Thyroid gland (tissue), 4 donors: Measurements from ENCODE around the gene GRB10. TPM values are rescaled to one million over a fixed set of nuclear protein-coding genes. Genes with fewer than 3 reads are reported as not detected.

Source experiments
- DNase-seq, 2 donors: peaks; one replicate each; pipeline ENCODE4 v3.0.0-alpha.2; 2019
- H3K27ac ChIP-seq, 3 donors: fragments of 200-600 bp; sonication (generic); 1 replicate in 2 of 3; 2 replicates in 1 of 3; pipeline ENCODE4 v1.5.1; 2016 to 2019; ENCODE audit warnings: mild to moderate bottlenecking in 1 of 3, moderate library complexity in 1 of 3
- H3K27me3 ChIP-seq: fragments of 200-600 bp; sonication (generic); one replicate; pipeline ENCODE4 v1.5.1; 2019
- H3K36me3 ChIP-seq, 2 donors: fragments of 200-600 bp; sonication (generic); one replicate each; pipeline ENCODE4 v1.5.1; 2016 to 2019
- H3K4me1 ChIP-seq, 2 donors: fragments of 200-600 bp; sonication (generic); one replicate each; pipeline ENCODE4 v1.5.1; 2017 to 2019
- H3K4me3 ChIP-seq, 3 donors: fragments of 200-600 bp; sonication (generic); replicated peaks in 1 of 3; 1 replicate in 2 of 3; 2 replicates in 1 of 3; pipeline ENCODE4 v1.5.1; 2016; ENCODE audit warnings: mild to moderate bottlenecking in 1 of 3
- H3K9me3 ChIP-seq: fragments of 200-600 bp; sonication (generic); one replicate; pipeline ENCODE4 v1.5.1; 2017
- POLR2A ChIP-seq, 2 donors: fragments of 450-650 bp; IDR thresholded peaks; one replicate each; pipeline ENCODE4 v1.6.1; 2017; ENCODE audit warnings: antibody characterized with exemption in 2 of 2, mild to moderate bottlenecking in 2 of 2, moderate library complexity in 1 of 2
- WGBS, 2 donors: methylation state at CpG; one replicate each; pipeline ENCODE4 v1.1.5; 2017; 5-methylcytosine and 5-hydroxymethylcytosine counted together
- intact Hi-C: fragments of 100-400 bp; cut with DNase I; formaldehyde crosslinking; loops from one replicate; pipeline ENCODE4 v1.15.1; 2023
- total RNA-seq, 4 donors: library from RNA; depleted of rRNA; stranded (reverse); fragments of >200 nt; gene quantifications; one replicate each; pipeline ENCODE4 v1.2.3, GENCODE V29; 2016
- TF ChIP-seq, protein P1 (sequence below), 6 experiments: fragments of 200-600 bp in 3 of 6; fragments of 450-650 bp in 3 of 6; sonication (generic) in 3 of 6; IDR thresholded peaks; one replicate each; pipeline ENCODE4 v1.5.1; 2016 to 2019; ENCODE audit warnings: antibody characterized with exemption in 6 of 6, mild to moderate bottlenecking in 2 of 6, inconsistent platforms in 1 of 6, moderate library complexity in 1 of 6

Gene GRB10
- total RNA-seq, 4 donors from 2014 or later: 21.3 to 99.2 (median 39.6) TPM

DNA sequence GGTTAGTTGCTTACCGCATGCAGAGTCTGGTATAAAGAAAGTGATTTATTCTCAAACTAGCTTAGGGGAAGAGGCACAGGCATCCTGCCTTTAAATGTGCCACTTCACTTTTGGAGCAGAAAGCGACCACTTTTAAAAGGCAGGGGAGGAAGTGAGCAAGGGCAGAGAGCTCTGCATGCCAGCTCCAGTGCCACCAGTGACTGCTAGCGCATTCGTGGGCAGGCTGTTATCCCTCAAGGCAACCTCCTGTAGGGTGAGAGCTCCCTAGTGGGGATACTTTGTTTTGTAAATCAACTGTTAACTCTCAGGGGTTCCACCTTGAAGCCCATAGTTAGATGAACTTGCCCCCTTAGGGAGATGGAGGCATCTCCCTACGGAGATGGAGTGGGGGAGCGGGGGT lies 29.4 kb upstream of the GRB10 start:
- intact Hi-C loops: no loop called here
- Histone ChIP-seq H3K4me3 (no peak overlapping the region), H3K36me3 (no peaks in the 10 kb centered on the region), H3K27ac (no peak overlapping the region), H3K27me3 (no peaks in the 10 kb centered on the region), H3K4me1 (peaks cover 4 to 13% of the 10 kb centered on the region in 2 donors), H3K9me3 (no peaks in the 10 kb centered on the region)
- TF ChIP-seq, protein P1, sequence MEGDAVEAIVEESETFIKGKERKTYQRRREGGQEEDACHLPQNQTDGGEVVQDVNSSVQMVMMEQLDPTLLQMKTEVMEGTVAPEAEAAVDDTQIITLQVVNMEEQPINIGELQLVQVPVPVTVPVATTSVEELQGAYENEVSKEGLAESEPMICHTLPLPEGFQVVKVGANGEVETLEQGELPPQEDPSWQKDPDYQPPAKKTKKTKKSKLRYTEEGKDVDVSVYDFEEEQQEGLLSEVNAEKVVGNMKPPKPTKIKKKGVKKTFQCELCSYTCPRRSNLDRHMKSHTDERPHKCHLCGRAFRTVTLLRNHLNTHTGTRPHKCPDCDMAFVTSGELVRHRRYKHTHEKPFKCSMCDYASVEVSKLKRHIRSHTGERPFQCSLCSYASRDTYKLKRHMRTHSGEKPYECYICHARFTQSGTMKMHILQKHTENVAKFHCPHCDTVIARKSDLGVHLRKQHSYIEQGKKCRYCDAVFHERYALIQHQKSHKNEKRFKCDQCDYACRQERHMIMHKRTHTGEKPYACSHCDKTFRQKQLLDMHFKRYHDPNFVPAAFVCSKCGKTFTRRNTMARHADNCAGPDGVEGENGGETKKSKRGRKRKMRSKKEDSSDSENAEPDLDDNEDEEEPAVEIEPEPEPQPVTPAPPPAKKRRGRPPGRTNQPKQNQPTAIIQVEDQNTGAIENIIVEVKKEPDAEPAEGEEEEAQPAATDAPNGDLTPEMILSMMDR (IDR thresholded peaks at IDR 0.05): no peak
- no peak for TF ChIP-seq POLR2A (IDR thresholded peaks at IDR 0.05)
- 71 to 83% methylated on average over 6 of the region's 6 CpGs for WGBS, 2 donors
- no peak for DNase-seq

DNA sequence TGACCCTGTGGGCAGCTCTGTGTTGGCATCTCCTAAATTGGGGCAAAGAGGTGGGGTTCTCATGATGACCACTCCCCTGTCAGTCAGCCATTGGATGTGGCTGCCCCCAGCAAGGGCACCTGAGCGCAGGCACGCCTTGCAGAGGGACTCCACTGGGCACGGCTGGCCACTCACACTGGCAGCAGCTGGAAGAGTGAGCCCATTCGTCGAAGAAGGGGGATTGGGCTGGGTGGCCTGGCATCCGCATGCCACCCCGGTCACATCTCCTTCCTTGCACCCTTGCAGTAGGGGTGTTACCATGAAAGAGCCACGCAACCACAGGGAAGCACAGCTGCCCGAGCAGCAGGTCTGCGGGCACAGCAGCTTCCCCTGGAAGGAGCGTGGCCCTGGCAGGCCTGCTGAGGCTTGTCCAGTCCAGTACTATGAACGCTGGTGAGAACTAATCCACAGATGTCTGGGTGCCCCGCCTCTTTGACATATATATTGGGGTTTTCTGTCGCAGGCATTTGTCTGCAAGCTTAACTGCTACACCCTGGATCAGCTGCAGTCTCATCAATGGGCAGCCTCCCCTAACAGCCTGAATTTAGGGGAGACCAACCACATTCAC lies 25.7 kb upstream of the GRB10 start:
- no peaks in the 10 kb centered on the region for H3K36me3 ChIP-seq
- H3K27me3 ChIP-seq: no peaks in the 10 kb centered on the region
- 84 to 89% methylated on average over 11 to 12 of the region's 14 CpGs for WGBS, 2 donors
- H3K4me1 ChIP-seq: peaks cover 4 to 13% of the 10 kb centered on the region in 2 donors
- no peaks in the 10 kb centered on the region for H3K9me3 ChIP-seq
- DNase-seq: no peak
- intact Hi-C loops: no loop called here
- no peak for TF ChIP-seq POLR2A (IDR thresholded peaks at IDR 0.05)
- TF ChIP-seq, protein P1 (IDR thresholded peaks at IDR 0.05): no peak
- H3K4me3 ChIP-seq: no peak overlapping the region
- H3K27ac ChIP-seq: no peak overlapping the region

DNA sequence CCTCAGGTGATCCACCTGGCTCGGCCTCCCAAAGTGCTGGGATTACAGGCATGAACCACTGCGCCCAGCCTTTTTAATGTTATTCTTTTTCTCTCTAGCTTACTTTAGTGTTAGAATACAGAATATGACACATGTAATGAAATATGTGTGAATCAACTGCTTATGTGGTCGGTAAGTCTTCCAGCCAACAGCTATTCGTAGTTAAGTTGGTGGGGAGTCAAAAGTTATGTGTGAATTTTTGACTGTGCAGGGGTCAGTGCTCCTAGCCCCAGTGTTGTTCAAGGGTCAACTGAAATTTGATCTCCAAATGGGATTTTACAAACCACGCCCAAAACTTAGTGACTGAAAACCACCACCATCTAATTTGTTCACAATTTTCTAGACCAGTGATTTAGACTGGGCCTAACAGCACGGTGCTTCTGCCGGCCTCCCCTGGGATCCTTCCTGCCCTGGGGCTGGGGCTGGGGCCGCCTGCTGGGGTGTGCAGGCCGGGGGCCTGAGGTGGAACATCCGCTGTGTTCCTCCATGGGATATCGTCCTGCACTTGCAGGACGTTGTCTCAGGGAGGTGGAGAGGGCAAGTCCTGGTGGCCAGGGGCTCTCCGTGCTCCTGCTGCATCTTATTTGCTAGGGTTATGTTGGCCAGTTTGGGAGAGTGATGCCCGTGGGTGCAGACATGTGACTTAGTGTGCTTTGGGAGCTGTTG lies 24.5 kb upstream of the GRB10 start:
- TF ChIP-seq, protein P1 (IDR thresholded peaks at IDR 0.05): no peak
- TF ChIP-seq POLR2A (IDR thresholded peaks at IDR 0.05): no peak
- H3K4me1 ChIP-seq: peaks cover 0 to 2% of the 10 kb centered on the region in 2 donors

DNA sequence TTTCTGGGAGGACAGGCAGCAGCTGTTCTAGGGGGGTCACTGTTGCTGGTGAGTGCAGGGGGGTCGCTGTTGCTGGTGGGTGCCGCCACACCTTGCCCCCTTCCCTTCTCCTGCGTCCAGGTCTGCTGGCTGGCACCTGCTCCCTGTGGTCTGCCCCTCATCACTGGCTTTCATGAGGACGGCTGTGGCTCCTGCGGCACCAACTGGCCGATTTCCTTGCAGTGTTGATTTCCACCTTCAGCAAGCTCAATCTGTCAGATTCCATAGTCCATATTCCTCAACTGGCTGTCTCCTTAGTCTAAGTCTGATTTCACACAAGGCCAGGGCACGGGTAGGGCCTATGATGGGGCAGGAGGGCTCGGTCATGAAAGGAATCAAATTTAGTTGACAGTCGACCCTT lies 23.4 kb upstream of the GRB10 start:
- TF ChIP-seq, protein P1 (IDR thresholded peaks at IDR 0.05): no peak
- no peak for TF ChIP-seq POLR2A (IDR thresholded peaks at IDR 0.05)
- intact Hi-C loops: no loop called here
- H3K27me3 ChIP-seq: no peaks in the 10 kb centered on the region
- H3K36me3 ChIP-seq: no peaks in the 10 kb centered on the region
- H3K4me3 ChIP-seq: no peak overlapping the region
- H3K27ac ChIP-seq: no peak overlapping the region
- 72 to 79% methylated on average over 9 of the region's 9 CpGs for WGBS, 2 donors
- no peaks in the 10 kb centered on the region for H3K4me1 ChIP-seq
- no peak for DNase-seq
- no peaks in the 10 kb centered on the region for H3K9me3 ChIP-seq

More for the DNA sequence above, 24.5 kb upstream of the GRB10 start:
- Histone ChIP-seq H3K27ac (no peak overlapping the region), H3K36me3 (no peaks in the 10 kb centered on the region), H3K4me3 (no peak overlapping the region), H3K27me3 (no peaks in the 10 kb centered on the region), H3K9me3 (no peaks in the 10 kb centered on the region)
- DNase-seq: no peak
- intact Hi-C loops: no loop called here
- 84 to 87% methylated on average over 13 to 14 of the region's 14 CpGs for WGBS, 2 donors

DNA sequence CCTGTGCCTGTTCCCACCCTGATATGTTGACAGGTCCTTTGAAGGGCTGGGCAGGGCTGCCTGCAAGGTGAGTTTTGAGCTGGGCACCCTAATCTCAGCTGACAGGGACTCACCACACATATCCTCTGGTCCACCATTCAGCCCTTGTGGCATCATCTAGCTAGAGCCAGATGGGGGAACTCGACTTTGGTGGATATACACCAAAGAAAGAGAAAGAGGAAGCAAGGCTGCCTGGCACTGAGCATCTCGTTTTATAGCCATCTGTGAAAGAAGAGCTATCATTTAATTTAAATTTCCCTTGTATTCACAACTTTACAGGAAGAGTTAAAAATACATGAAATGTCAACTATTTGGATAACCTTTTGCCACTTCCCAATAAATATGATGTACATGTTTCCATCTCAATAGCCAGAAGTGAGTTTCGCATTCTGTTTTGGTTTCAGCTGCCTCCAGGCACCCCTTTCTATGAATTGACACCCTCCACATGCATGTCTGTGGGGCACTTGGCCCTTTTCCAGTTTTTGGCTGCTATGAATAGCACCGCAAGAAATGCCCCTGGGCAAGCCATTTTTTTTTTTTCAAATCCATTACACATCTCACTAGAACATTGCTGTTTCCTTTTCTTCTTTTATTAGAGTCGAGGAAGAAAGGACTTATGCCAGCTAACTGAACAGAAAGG lies 22.9 kb upstream of the GRB10 start:
- 39 to 45% methylated on average over 5 of the region's 5 CpGs for whole genome bisulfite sequencing, 2 donors
- H3K36me3 ChIP-seq: no peaks in the 10 kb centered on the region
- no peak for TF ChIP-seq POLR2A (IDR thresholded peaks at IDR 0.05)
- TF ChIP-seq, protein P1 (IDR thresholded peaks at IDR 0.05): no peak
- intact Hi-C loops: no loop called here
- no peaks in the 10 kb centered on the region for H3K9me3 ChIP-seq
- no peaks in the 10 kb centered on the region for H3K27me3 ChIP-seq
- no peaks in the 10 kb centered on the region for H3K4me1 ChIP-seq
- no peak overlapping the region for H3K4me3 ChIP-seq
- H3K27ac ChIP-seq: no peak overlapping the region
- DNase-seq: no peak
